Measurements from ENCODE around the gene RIOK3. TPM values are rescaled to one million over a fixed set of nuclear protein-coding genes. Genes with fewer than 3 reads are reported as not detected.
"Not testable (repeated sequence)": the region's sequence is repeated elsewhere in the genome, so short reads cannot be mapped to it uniquely, and the experiment has no call there.

Gene RIOK3
- total RNA-seq, 1 donor from 2014 or later, result 64.1 TPM

DNA sequence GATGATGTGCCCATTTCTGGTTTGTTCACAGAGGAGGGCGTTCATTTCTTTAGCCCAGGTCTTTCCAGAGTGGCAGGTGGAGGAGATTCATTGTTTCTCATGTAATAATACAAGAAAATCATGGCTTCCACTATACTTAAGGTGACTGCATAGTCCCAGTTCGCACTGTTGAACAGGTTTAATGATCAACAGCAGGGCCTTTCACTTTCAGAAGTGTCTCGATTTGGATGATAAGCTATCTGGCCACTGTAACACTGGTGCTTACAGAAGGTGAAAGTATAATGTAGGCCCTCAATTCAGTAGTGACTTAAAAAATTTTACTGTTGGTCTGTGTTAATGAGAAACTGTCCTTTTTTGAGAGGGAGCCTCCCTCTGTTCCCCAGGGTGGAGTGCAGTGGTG lies 51.6 kb downstream of the RIOK3 start:
- ATAC-seq (peak in 1 of 2 donors; percentile 13), DNase-seq (no peak)
- no peaks in the 10 kb centered on the region for H3K9me3 ChIP-seq
- TF ChIP-seq, protein P1, sequence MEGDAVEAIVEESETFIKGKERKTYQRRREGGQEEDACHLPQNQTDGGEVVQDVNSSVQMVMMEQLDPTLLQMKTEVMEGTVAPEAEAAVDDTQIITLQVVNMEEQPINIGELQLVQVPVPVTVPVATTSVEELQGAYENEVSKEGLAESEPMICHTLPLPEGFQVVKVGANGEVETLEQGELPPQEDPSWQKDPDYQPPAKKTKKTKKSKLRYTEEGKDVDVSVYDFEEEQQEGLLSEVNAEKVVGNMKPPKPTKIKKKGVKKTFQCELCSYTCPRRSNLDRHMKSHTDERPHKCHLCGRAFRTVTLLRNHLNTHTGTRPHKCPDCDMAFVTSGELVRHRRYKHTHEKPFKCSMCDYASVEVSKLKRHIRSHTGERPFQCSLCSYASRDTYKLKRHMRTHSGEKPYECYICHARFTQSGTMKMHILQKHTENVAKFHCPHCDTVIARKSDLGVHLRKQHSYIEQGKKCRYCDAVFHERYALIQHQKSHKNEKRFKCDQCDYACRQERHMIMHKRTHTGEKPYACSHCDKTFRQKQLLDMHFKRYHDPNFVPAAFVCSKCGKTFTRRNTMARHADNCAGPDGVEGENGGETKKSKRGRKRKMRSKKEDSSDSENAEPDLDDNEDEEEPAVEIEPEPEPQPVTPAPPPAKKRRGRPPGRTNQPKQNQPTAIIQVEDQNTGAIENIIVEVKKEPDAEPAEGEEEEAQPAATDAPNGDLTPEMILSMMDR (IDR thresholded peaks at IDR 0.05), result no peak
- H3K4me3 ChIP-seq, result peak overlapping the region; percentile 97
- peaks cover 34% of the 10 kb centered on the region for H3K4me1 ChIP-seq
- intact Hi-C loops (cut with DNase I), result no loop called here
- H3K36me3 ChIP-seq, result peaks cover 37% of the 10 kb centered on the region
- H3K27ac ChIP-seq, result peak overlapping the region; percentile 96
- no peaks in the 10 kb centered on the region for H3K27me3 ChIP-seq (ENCODE audit: low read depth)

GRCh38 chr18:23506393-23506792 lies 53.3 kb downstream of the RIOK3 start:
- Histone ChIP-seq H3K27ac (no peak overlapping the region), H3K36me3 (peaks cover 53% of the 10 kb centered on the region)

DNA sequence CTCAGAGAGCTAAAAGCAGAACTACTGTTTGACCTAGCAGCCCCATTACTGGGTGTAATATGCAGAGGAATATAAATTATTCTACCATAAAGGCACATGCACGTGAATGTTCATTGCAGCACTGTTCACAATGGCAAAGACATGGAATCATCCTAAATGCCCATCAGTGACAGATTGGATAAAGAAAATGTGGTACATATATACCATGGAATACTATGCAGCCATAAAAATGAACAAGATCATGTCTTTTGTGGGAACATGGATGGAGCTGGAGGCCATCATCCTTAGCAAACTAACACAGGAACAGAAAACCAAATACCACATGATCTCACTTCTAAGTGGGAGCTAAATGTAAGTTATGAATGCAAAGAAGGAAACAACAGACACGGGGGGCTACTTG lies 57.8 kb downstream of the RIOK3 start:
- peaks cover 15% of the 10 kb centered on the region for H3K4me1 ChIP-seq
- H3K27me3 ChIP-seq (ENCODE audit: low read depth); H3K9me3 ChIP-seq; H3K4me3 ChIP-seq; ATAC-seq; DNase-seq; H3K27ac ChIP-seq: not testable (repeated sequence)
- peaks cover 89% of the 10 kb centered on the region for H3K36me3 ChIP-seq
- intact Hi-C loops (cut with DNase I), result loop anchor here (10.0 kb wide), 1 partner anchor 74 kb away; the partner anchor contains the start of gene NPC1

More at GRCh38 chr18:23506393-23506792, 53.3 kb downstream of the RIOK3 start:
- intact Hi-C loops (cut with DNase I), result no loop called here
- TF ChIP-seq, protein P1 (IDR thresholded peaks at IDR 0.05), result no peak
- DNase-seq (no peak), ATAC-seq (no peak)
- H3K9me3 ChIP-seq, result no peaks in the 10 kb centered on the region
- no peaks in the 10 kb centered on the region for H3K27me3 ChIP-seq (ENCODE audit: low read depth)
- peaks cover 34% of the 10 kb centered on the region for H3K4me1 ChIP-seq
- no peak overlapping the region for H3K4me3 ChIP-seq

- not testable (repeated sequence) for H3K27me3 ChIP-seq (ENCODE audit: low read depth); H3K4me1 ChIP-seq; ATAC-seq; DNase-seq; H3K27ac ChIP-seq; H3K4me3 ChIP-seq; H3K9me3 ChIP-seq
- peaks cover 88% of the 10 kb centered on the region for H3K36me3 ChIP-seq
- intact Hi-C loops (cut with DNase I), result loop anchor here (10.0 kb wide), 1 partner anchor 73 kb away; the partner anchor contains the start of gene NPC1
Measured at GRCh38 chr18:23512216-23512615, 59.1 kb downstream of the RIOK3 start.

GRCh38 chr18:23512641-23513040 lies 59.6 kb downstream of the RIOK3 start:
- Histone ChIP-seq H3K27me3 (ENCODE audit: low read depth) (no peaks in the 10 kb centered on the region), H3K4me1 (peaks cover 10% of the 10 kb centered on the region), H3K9me3 (no peaks in the 10 kb centered on the region), H3K27ac (no peak overlapping the region), H3K36me3 (peaks cover 88% of the 10 kb centered on the region), H3K4me3 (no peak overlapping the region)
- ATAC-seq (peak in 1 of 2 donors; percentile 9), DNase-seq (no peak)
- TF ChIP-seq, protein P1 (IDR thresholded peaks at IDR 0.05), result no peak
- intact Hi-C loops (cut with DNase I), result loop anchor here (10.0 kb wide), 1 partner anchor 72 kb away; the partner anchor contains the start of gene NPC1

GRCh38 chr18:23515911-23516546 lies 62.9 kb downstream of the RIOK3 start:
- no peaks in the 10 kb centered on the region for H3K9me3 ChIP-seq
- H3K36me3 ChIP-seq, result peaks cover 88% of the 10 kb centered on the region
- no peak overlapping the region for H3K27ac ChIP-seq
- TF ChIP-seq, protein P1 (IDR thresholded peaks at IDR 0.05), result peak; percentile 88
- intact Hi-C loops (cut with DNase I), result loop anchor here (10.0 kb wide), 1 partner anchor 69 kb away; the partner anchor contains the start of gene NPC1
- DNase-seq (peak; percentile 74), ATAC-seq (peak; percentile 94 to 95)
- H3K4me3 ChIP-seq, result no peak overlapping the region
- no peaks in the 10 kb centered on the region for H3K27me3 ChIP-seq (ENCODE audit: low read depth)
- H3K4me1 ChIP-seq, result peaks cover 10% of the 10 kb centered on the region

Measured in lower lobe of right lung (tissue), 2 donors.